H4 (cell line): ENCODE data around the gene C12orf76. TPM values are rescaled to one million over a fixed set of nuclear protein-coding genes. Genes with fewer than 3 reads are reported as not detected.
"Not testable (repeated sequence)": the region's sequence is repeated elsewhere in the genome, so short reads cannot be mapped to it uniquely, and the experiment has no call there.

ENCODE experiments used
- DNase-seq: peaks from one replicate; pipeline ENCODE4 v3.0.0-alpha.2; 2015; ENCODE audit warnings: low spot score
- total RNA-seq: library from RNA; depleted of rRNA; stranded (reverse); fragments of >200 nt; shearing (Covaris generic); gene quantifications from 2 replicates; pipeline ENCODE4 v1.2.3, GENCODE V29; 2014; rRNA removed

The C12orf76 gene, protein sequence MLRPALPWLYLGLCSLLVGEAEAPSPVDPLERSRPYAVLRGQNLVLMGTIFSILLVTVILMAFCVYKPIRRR
- 14.4 and 20.7 TPM in 2 replicates for total RNA-seq

DNA sequence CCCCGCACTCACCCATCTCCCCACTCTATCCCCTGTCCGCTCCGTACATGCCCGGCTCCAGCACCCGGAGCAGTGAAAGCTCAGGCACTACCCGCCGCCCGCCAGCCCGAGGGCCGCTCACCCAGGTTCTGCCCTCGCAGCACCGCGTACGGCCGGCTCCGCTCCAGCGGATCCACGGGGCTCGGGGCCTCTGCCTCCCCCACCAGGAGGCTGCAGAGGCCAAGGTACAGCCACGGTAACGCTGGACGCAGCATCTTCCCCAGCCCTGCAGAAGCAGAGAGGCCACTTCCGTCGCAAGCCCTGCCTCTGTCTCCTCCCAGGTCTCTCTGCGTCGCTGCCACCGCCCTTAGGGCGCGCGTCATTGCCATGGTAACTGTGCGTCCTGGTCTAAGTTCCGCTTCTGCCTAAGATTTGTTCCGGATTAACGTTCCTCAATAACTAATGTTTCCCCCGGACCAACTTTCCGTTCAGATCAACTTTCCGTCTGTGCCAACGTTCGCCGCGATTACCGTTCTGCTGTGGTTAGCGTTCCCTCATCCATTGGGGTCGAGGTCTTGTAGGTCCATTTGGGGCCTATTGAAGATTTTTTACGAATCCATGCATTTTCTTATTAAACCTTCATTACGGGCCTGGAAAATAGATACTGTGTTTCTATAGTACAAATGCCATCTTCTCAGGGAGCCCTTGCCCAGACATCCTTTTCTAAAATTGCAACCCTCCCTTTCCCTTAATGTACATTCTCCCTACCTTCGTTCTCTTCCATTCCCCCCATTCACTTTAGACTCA lies at the start of gene C12orf76:
TSS of gene C12orf76 (minus strand) at position 281 of the 786 bp plus-strand sequence. CDS start at position 254, 27 bp downstream.
- DNase-seq = peak; percentile 97

DNA sequence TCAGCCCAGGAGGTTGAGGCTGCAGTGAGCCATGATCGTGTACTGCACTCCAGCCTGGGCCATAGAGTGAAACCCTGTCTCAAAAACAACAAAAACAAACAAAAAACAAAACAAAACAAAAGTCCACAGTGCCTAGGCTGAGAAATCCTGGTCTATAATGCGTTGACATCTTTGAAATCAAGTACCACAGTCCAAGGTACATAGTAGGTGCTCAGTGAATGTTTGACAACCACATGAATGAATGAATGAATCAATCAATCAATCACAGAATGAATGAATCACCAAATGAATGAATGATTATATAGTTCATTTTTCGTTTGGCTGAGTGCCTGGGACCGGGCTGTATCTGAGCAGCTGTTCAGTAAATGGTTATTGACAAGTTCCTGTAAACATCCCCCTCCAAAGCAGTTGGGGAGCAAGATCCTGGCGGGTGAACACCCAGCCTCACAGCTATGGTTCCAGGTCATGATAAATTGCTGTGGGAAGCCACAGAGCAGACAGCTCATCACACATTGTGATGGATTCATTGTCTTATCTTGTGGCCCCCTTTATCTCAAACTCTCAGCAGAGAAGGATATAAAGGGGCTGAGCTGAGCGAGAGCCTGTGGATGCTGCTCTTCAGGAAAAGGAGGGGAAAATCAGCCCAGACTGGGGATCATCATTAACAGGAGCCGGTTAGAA lies 45.4 kb upstream of the C12orf76 start:
- DNase-seq = no peak

DNA sequence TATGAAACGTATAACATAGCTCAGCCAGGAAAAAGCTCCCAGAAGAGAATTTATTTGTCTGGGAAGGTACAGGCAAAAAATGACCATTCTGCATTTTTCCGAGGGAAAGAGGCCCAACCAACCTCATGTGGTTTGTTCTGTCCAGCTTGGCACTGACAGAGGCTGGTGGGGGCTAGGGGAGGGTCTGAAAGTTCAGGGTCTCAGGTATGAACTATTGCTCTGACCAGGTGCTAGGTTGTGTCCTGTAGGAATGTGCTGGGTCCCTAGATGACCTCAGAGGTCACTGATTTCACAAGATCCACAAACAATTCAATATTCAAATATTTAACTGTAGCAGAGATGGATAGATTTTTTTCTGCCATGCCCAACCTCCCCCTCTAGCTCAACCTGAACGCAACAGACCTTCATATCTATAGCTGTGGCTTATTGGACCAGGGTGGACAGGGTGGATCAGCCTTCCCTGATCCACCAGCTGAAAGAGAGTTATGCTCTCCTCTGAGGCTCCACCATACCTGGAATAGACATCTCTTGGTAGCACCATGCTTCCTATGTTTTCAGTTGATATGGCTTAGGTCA lies 42.9 kb upstream of the C12orf76 start:
- DNase-seq = no peak

DNA sequence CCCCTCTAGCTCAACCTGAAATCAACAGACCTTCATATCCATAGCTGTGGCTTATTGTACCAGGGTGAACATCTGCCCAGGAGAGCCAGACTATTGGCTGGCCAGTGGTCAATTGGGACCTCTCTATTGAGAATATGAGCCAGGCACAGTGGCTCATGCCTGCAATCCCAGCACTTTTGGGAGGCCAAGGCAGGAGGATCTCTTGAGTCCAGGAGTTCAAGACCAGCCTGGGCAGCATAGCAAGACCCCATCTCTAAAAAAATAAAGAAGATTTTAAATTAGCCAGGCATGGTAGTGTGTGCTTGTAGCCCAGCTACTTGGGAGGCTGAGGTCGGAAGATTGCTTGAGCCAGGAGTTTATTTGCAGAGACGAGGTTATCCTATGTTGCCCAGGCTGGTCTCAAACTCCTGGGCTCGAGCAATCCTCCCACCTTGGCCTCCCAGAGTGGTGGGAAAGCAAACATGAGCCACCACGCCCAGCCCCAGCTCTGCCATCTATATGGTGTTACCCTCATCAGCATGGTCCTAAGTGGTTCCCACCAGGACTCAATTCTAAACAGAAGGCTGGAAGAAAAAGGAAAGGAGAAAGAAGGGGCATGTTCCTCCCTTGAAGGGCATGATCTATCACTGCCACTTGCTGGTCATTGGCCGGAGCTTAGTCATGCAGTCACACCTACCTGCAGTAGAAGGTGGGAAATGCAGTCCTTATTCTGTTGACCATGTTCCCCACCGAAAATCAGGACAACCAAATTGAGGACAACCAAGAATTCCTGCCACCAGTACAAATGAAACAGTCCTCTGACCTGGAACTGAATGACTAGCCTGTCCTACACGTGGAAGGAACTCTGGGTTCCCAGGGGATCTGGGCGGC lies 42.2 kb upstream of the C12orf76 start:
- no peak for DNase-seq

DNA sequence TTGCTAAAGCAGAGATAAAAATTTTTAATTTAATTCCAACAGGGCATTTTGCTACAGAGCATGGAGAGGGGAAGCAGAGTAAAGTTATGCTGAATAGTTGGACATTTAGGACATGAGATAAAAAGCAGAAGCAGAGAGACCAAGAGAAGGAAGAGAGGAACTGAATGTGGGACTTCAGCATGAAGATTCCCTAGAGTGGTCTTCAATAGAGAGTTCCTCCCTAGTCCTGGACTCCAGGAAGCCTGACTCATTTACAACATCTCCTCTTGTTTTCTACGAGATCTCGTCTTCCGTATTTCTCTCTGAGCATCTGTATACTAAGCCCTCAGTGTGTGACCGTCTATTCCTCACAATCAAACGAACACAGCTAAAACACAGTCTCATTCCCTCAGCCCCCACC lies 40.6 kb upstream of the C12orf76 start:
- DNase-seq = no peak

DNA sequence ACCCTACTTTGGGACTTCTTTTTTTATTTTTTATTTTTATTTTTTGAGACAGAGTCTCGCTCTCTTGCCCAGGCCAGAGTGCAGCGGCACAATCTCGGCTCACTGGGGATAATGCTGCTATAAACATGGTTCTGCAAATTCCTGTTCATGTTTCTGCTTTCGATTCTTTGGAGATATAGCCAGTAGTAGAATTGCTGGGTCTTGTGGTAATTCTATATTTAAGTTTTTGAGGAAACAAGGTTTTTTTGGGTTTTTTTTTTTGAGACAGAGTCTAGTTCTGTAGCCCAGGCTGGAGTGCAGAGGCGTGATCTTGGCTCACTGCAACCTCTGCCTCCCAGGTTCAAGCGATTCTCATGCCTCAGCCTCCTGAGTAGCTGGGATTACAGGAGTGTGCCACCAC lies 39.9 kb upstream of the C12orf76 start:
- DNase-seq = not testable (repeated sequence)

DNA sequence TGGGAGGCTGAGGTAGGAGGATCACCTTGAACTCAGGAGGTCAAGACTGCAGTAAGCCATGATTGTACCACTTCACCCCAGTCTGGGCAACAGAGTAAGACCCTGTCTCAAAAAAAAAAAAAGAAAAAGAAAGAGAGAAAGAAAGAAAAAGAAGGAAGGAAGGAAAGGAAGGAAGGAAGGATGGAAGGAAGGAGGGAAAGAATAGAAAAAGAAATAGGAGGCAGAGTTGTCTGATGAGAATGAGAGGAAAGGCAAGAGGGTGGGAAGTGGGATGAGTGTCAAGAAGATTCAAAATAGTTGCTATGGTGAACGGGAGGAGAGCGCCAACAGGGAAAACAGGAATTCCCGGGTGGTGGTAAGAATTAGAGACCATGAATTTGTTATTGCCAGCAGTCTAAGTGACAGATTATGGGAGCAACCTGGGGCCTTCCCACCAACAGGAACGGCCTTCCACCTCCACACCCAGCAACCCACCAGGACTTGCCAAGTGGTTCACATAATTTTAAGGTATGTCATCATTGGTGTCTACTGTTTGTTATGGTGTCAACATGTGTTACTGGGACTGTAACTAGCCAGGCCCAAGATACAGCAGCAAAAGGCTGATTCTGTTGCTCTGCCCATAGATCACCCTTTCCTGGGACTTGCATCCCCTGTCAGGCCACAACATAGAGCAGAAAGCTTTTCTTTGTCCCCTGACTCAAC lies 36.1 kb upstream of the C12orf76 start:
- no peak for DNase-seq

DNA sequence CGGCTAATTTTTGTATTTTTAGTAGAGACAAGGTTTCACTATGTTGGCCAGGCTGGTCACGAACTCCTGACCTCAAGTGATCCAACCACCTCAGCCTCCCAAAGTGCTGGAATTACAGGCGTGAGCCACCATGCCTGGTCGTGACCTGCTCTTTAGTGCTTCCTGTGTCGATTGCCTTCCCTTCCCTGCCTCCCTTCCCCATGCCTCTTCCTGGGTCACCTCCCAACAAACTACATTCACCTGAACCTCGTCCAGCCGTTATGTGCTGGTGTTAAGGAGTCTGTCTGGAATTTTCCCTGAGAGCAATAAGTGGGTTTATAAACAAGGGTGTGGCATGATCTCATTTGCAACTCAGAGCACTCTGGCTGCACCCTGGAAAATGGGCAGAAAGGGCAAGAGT lies 32.1 kb upstream of the C12orf76 start:
- DNase-seq = no peak

DNA sequence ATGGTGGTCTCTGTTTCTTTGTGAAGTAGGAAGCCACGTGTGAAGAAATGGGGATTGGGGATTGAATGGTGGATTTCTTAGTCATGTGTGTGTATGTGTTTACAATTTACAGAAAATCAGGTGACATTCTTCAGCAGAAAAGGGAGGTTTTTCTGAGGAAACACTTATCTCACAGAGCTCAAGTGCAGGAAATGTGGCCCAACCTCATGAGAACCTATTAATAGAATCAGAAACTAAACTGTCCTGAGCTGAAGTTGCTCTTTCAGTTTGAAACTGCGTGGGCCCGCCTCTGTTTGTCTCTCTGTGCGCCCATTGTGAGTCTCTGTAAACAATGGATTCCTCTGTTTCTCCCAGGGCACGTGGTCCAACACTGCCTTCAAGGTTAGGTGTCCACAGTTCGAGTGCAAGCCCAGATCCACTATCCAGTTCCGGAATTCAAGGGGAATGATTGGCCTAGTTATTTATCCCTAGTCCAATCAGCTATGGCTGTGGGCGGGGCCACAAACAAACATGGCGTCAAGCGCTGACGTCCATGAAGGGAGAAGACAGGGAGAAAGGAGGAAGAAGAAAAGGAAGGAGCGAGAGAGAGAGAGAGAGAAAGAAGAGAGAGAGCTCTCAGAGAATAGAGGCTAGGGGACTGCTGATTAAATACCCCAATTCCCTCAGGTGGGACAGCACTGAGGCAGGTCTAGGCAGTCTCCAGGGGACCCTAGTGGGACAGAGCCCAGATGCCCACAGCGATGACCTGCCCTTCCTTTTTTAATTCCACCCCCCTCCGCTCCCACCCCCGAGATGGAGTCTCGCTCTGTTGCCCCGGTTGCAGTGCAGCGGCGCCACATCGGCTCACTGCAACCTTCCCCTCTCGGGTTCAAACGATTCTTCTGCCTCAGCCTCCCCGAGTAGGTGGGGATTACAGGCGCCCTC lies 31.4 kb upstream of the C12orf76 start:
- DNase-seq = peak; percentile 68

DNA sequence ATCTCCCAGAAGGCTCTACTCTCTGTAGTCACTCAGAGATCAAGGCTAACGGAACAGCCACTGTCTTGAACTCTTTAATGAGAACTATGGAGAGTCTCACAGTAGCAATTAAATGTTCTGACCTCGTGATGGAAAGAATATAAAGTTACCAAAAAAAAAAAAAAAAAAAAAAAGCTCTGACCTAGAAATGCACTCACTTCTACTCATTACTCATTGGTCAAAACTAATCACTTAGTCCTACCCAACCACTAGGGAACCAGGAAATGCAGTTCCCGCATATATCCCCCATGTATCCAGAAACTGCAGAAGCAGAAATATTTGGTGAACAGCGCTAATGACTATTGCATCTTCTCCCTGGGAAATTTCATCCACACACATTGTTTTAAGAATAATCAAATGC lies 29.5 kb upstream of the C12orf76 start:
- DNase-seq = no peak

DNA sequence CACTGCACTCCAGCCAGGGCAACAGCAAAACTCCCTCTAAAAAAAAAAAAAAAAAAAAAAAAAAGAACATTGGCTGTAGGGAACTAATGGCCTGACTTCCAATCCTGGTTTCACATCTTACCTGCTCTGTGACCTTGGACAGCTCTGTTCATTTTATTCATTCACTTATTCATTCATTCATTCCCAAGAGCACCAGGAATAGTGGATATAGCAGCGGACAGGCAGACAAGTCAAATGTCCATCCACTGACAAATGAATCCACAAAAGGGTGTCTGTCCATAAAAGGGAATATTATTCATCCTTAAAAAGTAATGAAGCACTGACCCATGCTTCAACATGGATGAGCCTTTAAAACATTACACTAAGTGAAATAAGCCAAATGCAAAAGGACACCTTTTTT lies 27.6 kb upstream of the C12orf76 start:
- no peak for DNase-seq

DNA sequence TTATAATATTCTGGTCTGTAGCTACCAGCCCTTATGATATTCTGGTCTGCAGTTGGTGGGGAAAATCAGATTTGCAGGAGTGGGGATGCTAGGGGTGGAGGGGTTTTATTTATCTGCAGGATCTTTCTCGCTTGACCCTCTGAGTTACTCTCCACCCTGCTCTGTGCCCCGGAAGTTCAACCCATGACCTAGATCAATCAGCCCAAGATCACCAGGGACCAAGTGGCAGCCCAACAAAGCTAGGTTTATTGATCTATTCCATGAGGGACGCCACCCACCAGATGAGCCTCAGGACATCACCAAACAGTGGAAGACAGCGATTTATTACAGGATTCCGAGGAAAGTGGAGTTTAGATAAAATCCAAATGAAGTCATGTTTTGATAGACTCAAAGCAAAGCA lies 25.8 kb upstream of the C12orf76 start:
- no peak for DNase-seq

DNA sequence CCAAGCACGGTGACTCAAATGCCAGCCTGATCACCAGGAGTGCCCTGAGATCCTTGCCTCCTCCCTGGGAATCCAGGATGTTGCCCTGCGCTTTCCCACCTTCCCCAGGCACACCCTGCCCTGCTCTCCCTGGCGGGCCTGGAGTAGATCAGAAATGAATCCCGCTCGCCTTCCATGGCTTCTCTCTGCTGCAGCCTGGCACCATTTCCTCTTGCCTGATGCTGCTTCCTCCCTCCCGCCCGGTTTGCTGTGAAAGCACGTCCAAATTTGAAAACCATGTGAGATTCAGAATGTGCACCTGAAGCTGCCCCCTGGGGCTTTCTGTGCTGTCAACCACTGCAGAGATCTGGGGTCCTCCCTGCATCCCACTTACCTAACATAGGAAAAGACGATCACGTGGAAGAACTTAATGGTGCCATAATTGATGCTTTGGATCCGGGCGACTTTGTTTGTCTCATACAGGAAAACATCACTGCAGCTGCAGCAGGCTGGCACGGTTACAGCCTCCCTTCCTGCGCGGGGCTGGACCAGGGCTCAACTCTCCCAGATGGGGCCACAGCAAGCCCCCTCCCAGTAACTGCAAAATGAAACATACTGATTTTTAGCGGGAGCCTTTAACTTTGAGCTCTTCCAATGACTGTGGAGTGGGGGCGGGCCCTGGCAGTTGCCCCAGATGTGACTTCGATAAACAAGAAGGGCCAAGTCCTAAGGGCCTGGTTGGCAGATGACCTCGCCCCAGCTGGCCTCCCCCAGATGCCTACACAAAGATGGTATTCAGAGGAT lies 24.9 kb upstream of the C12orf76 start:
- DNase-seq = no peak

DNA sequence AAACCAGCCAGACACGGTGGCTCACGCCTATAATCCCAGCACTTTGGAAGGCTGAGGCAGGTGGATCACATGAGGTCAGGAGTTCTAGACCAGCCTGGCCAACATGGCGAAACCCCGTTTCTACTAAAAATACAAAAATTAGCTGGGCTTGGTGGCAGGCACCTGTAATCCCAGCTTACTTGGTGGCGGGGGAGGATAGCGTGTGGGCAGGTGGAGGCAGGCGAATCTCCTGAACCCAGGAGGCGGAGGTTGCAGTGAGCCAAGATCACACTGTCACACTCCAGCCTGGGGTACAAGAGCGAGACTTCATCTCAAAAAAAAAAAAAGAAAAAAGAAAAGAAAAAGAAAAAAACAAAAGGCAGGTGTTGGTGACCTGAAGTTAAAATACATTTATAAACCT lies 24.3 kb upstream of the C12orf76 start:
- DNase-seq = not testable (repeated sequence)

DNA sequence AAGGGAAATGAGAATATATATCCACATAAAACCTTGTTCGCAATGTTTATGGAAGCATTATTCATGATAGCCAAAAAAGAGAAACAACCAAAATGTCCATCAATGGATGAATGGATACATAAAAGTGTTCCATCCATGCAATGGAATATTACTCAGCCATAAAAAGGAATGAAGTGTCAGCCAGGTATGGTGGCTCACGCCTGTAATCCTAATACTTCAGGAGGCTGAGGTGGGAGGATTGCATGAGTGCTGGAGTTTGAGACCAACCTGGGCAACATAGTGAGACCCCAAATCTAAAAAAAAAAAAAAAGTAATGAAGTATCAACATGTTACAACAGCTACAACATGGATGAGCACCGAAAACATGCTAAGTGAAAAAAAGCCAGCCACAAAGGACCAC lies 23.6 kb upstream of the C12orf76 start:
- DNase-seq = no peak

DNA sequence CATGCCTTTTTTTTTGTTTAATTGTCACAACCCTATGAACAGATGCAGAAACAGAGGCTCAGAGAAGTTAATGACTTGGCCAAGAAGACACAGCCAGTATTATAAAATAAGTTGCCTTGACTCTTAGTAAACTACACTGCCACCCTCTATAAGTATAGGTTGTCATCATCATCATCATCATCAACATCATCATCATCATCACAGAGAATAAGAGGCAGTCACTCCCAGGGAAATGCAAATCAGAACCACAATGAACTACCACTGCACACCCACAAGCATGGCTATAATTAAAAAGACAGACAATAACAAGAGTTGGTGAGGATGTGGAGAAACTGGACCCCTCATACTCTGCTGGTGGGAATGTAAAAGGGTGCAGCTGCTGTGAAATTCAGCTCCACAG lies 23.2 kb upstream of the C12orf76 start:
- no peak for DNase-seq

DNA sequence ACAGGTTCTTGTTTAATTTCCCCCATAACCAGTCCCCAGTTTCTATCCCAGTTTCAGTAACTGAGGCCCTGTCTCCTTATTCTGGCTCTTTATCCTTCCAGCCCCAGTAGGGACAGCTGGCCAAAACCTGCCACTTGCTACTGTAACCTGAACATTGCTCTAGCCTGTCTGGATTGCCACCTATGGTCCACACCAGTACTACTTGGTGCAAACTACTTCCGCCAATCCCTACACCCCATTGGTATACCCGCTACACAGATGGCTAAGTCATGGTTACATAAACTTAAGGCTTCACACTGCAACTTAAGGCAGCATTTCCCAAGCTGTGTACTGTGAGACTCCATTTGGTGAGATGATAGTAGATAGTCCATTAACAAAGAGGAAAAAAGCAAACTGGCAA lies 20.3 kb upstream of the C12orf76 start:
- DNase-seq = no peak

DNA sequence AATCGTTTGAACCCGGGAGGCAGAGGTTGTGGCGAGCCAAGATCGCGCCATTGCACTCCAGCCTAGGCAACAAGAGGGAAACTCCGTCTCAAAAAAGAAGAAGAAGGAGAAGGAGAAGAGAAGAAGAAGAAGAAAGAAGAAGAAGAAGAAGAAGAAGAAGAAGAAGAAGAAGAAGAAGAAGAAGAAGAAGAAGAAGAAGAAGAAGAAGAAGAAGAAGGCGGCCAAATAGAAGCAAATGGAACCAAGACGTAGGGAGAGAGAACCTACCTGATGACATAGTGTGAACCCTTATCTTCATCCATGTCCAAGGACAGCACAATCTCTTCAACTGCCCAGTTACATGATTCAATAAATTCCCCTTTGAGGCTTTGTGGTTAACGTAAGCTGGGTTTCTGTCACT lies 19.8 kb upstream of the C12orf76 start:
- DNase-seq = not testable (repeated sequence)

DNA sequence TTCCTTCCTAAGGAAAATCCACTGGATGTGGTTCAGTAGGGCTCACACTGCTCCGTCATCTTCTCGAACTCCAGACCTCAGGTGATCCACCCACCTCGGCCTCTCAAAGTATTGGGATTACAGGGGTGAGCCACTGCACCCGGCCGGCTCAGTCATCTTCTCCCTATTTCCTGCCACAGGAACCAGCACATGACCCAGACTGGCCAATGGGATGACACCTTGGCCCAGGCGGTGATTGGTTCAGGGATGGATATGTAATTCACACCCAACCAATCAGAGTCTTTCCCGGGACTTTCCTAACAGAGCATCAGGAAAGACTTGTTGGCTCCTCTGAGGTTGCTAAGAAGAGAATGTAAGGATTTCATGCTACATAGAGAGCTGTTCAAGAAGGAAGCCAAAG lies 19.2 kb upstream of the C12orf76 start:
- DNase-seq = no peak
